ENCODE data around the gene ACY1.

GRCh38 chr3:51966016-51966415 is 17.3 kb upstream of the ACY1 start:
- TF ChIP-seq YY1 (IDR thresholded peaks at IDR 0.05; ENCODE audit: insufficient read depth, insufficient read length) (no peak), ZNF274 (IDR thresholded peaks at IDR 0.05; ENCODE audit: low read depth, low read length) (no peak)
